ENCODE data around the gene PREPL. TPM values are rescaled to one million over a fixed set of nuclear protein-coding genes. Genes with fewer than 3 reads are reported as not detected.

The PREPL gene
- total and polyA plus RNA-seq, 2 of the 13 experiments (the other 11 are each of a cell fraction or from before 2014, with no cell fraction given): 19.7 to 34.3 TPM

GRCh38 chr2:44295633-44296359 lies 65.5 kb downstream of the PREPL start:
- Histone ChIP-seq H3K4me3 (replicated peaks in 1 of 3; ENCODE audit: insufficient read depth in 1 of 3, low read depth in 2 of 3, low read length in 3 of 3) (no peak overlapping the region), H3K4me1 (ENCODE audit: insufficient read depth, low read length) (peaks cover 39% of the 10 kb centered on the region), H3K79me2 (ENCODE audit: insufficient read depth, low read length) (no peaks in the 10 kb centered on the region), H2AFZ (ENCODE audit: low read length) (no peak overlapping the region), H3K36me3 (replicated peaks in 1 of 2; ENCODE audit: control insufficient read depth in 1 of 2, insufficient read depth in 2 of 2, low read length in 2 of 2) (no peaks in the 10 kb centered on the region), H3K27me3 (ENCODE audit: control insufficient read depth in 1 of 2, insufficient read depth in 2 of 2, low read length in 2 of 2) (peaks cover 2 to 6% of the 10 kb centered on the region in 2 experiments; a peak in 3 of 5 replicates), H4K20me1 (ENCODE audit: insufficient read depth, low read length) (no peaks in the 10 kb centered on the region), H3K27ac (ENCODE audit: extremely low read length, insufficient read depth, low read length) (no peak overlapping the region), H3K9me3 (ENCODE audit: low read length) (no peaks in the 10 kb centered on the region), H3K4me2 (ENCODE audit: low read depth, low read length) (peak overlapping the region; percentile 50), H3K9ac (ENCODE audit: insufficient read depth, low read depth, low read length) (no peak overlapping the region)
- 0 out of 3 replicates have a peak, but pooled peaks have one; percentile 8 for ATAC-seq
- ChIA-PET POLR2A (interaction anchor here (1.1 to 1.3 kb wide), 2 partner anchors 66 to 127 kb away, joined by 4 read pairs; partner anchors contain the start of genes CAMKMT, PPM1B and PREPL), CTCF (ENCODE audit: low intra/inter-chr PET ratio, low total read pairs) (interaction anchor here (1.9 kb wide), 1 partner anchor 252 kb away, joined by 4 read pairs; no protein-coding TSS in a partner anchor)
- intact Hi-C loops (cut with micrococcal nuclease; ENCODE audit: unreplicated experiment): loop anchor here (1.0 to 10.0 kb wide), 2 partner anchors 131 to 251 kb away; partner anchors contain the start of gene PPM1B
- 7% methylated on average over 8 of the region's 8 CpGs for WGBS (ENCODE audit: low lambda C conversion rate)
- DNase-seq (ENCODE audit: low spot score): peak; percentile 40
- BruUV-seq (replicated peaks): no TSS peak
- in situ Hi-C loops (cut with HindIII; ENCODE audit: extremely low pct_ligation_motif_present, low pct_unique_long_range_greater_than_20kb): no loop called here
- FAIRE-seq: peak; percentile 47
- TF ChIP-seq GFI1 (CRISPR knock-in tag; IDR thresholded peaks at IDR 0.05; ENCODE audit: borderline replicate concordance): peak; percentile 56; the same call in 1 of the 2 replicates
- no peak for TF ChIP-seq RNF219 (CRISPR knock-in tag; IDR thresholded peaks at IDR 0.05)
- TF ChIP-seq CTCF (CRISPR knock-in tag; IDR thresholded peaks at IDR 0.05): peak; percentile 36; the same call in 1 of the 2 replicates
- TF ChIP-seq NFYC (CRISPR knock-in tag; IDR thresholded peaks at IDR 0.05): no peak
- 0 out of 2 replicates have a peak, but pooled peaks have one; percentile 15 for TF ChIP-seq NR2C2 (CRISPR knock-in tag; IDR thresholded peaks at IDR 0.05; ENCODE audit: borderline replicate concordance)
- TF ChIP-seq CEBPB (IDR thresholded peaks at IDR 0.05; ENCODE audit: borderline replicate concordance, low read depth, low read length): peak; percentile 1; the same call in 1 of the 2 replicates
- TF ChIP-seq RELA (CRISPR knock-in tag; IDR thresholded peaks at IDR 0.05): no peak
- TF ChIP-seq, protein P1, sequence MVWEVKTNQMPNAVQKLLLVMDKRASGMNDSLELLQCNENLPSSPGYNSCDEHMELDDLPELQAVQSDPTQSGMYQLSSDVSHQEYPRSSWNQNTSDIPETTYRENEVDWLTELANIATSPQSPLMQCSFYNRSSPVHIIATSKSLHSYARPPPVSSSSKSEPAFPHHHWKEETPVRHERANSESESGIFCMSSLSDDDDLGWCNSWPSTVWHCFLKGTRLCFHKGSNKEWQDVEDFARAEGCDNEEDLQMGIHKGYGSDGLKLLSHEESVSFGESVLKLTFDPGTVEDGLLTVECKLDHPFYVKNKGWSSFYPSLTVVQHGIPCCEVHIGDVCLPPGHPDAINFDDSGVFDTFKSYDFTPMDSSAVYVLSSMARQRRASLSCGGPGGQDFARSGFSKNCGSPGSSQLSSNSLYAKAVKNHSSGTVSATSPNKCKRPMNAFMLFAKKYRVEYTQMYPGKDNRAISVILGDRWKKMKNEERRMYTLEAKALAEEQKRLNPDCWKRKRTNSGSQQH (CRISPR knock-in tag; IDR thresholded peaks at IDR 0.05; ENCODE audit: low read depth): no peak
- no peak for TF ChIP-seq LCORL (IDR thresholded peaks at IDR 0.05)
- peak; percentile 66 for TF ChIP-seq LCORL (CRISPR knock-in tag; IDR thresholded peaks at IDR 0.05)
- TF ChIP-seq SMARCE1 (IDR thresholded peaks at IDR 0.05; ENCODE audit: borderline replicate concordance): no peak
- no peak for TF ChIP-seq HOXD1 (CRISPR knock-in tag; IDR thresholded peaks at IDR 0.05)
- TF ChIP-seq ATF7 (IDR thresholded peaks at IDR 0.05): no peak
- TF ChIP-seq ATF7 (CRISPR knock-in tag; IDR thresholded peaks at IDR 0.05): no peak
- 0 out of 2 replicates have a peak, but pooled peaks have one; percentile 10 for TF ChIP-seq ZFY (CRISPR knock-in tag; IDR thresholded peaks at IDR 0.05)
- 0 out of 2 replicates have a peak, but pooled peaks have one; percentile 3 for TF ChIP-seq STAG1 (CRISPR knock-in tag; IDR thresholded peaks at IDR 0.05)
- no peak for TF ChIP-seq ZNF460 (CRISPR knock-in tag; IDR thresholded peaks at IDR 0.05; ENCODE audit: borderline replicate concordance)
- no peak for TF ChIP-seq ZNF224 (CRISPR knock-in tag; IDR thresholded peaks at IDR 0.05)
- TF ChIP-seq, protein P2, sequence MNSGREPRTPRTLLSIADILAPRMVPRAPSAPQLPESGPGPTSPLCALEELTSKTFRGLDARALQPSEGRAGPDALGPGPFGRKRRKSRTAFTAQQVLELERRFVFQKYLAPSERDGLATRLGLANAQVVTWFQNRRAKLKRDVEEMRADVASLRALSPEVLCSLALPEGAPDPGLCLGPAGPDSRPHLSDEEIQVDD (CRISPR knock-in tag; IDR thresholded peaks at IDR 0.05; ENCODE audit: borderline replicate concordance): no peak
- TF ChIP-seq MXI1 (IDR thresholded peaks at IDR 0.05; ENCODE audit: borderline replicate concordance, low read depth, low read length): no peak
